Ecto neural progenitor cell (in vitro differentiated cells): ENCODE measurements around the gene GPHN.

ENCODE experiments used
- DNase-seq: peaks from one replicate; pipeline ENCODE4 v3.0.0-alpha.2; 2018; ENCODE audit warnings: low spot score

The GPHN gene

DNA sequence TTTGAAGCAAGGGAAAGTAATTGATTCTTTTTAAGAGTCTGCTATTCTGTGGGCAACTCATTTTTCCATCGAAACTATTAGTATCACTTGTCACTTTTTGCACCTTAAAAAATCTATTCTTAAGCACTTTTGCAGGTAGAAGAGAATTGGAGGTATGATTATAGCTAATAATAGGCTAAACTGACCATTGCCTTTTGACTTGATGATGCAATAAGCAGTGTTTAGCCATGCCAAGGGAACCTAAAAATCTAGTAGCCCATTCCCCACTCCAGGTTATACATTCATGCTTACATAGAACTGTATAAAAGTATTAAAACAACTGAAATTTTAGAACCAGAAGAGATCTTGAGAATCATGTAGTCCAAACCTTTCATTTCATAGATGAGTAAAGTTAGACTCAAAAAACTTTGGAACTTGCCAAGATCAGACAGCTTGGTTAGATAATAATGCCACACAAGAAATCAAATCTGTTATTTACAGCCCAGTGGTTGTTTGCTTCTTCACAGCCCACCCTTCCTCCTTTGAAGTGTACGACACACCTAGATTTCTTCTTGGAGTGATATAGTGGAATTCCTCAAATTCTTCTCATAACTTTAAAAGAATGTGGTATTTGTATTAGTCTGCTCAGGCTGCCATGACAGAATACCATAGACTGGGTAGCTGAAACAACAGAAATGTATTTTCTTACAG is 659.6 kb downstream of the GPHN start:
- DNase-seq, result no peak

DNA sequence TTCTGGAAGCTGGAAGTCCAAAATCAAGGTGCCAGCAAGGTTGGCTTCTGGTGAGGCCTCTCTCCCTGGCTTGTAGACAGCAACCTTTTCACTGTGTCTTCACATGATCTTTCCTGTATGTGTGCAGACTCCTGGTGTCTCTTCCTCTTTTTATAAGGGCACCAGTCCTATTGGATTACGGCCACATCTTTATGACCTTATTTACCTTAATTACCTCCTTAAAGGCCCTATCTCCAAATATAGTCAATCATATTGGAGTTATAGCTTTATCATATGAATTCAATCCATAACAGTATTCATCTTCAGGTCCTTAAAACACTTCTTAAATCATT is 660.1 kb downstream of the GPHN start:
- no peak for DNase-seq

GRCh38 chr14:67170660-67171059 is 662.7 kb downstream of the GPHN start:
- DNase-seq, result no peak

GRCh38 chr14:67172056-67172455 is 664.1 kb downstream of the GPHN start:
- no peak for DNase-seq

DNA sequence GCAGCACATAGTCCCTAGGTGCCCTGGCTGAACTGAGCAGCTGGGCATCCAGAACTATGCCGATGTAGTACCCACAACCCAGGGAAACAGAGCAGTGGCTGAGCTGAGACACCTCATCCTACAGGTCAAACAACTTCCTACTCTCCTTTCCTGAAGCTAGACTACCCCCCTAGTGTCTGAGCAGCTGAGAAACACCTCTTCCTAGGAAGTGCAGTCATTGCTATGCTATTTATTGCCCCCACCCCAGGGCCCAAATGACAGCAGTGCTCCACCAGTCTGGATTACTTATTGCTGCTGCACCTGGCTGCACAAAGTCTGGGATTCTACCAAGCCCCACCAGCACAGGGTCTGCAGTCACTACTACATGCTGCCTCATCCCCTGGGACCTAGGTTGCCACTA is 664.6 kb downstream of the GPHN start:
- no peak for DNase-seq

- DNase-seq, result no peak
Measured at GRCh38 chr14:67173719-67174118, 665.8 kb downstream of the GPHN start.

DNA sequence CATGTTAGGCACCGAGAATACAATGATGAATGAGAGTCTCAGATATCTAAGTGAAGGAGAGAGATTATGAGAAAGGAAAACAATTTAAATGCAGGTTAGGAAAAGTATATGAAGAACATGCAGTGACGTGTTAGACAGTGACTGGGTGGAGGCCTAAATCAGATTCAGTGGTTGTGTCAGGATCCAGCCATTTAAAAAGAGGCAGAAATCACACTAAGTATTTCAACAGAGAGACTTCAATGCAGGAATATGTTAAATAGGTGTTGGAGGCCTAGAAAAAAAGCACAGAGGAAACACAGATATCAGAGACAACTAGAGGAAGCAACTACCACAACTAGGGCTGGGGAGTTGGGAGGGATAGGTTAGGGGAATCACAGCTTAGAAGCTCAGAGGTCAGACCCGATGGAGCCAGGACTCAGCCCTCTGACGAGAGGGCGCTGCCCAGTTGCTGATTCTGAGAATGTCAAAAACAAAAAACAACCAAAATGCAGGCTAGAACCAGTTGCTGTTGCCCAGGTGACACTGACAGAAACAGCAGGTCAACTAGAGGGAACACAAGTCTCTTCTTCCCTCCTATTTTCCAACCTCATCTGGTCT is 678.3 kb downstream of the GPHN start:
- DNase-seq, result no peak

- no peak for DNase-seq
Measured at GRCh38 chr14:67186789-67187584, 679.0 kb downstream of the GPHN start.

GRCh38 chr14:67187826-67188225 is 679.9 kb downstream of the GPHN start:
- no peak for DNase-seq

- no peak for DNase-seq
Measured at GRCh38 chr14:67188326-67188725, 680.4 kb downstream of the GPHN start.

DNA sequence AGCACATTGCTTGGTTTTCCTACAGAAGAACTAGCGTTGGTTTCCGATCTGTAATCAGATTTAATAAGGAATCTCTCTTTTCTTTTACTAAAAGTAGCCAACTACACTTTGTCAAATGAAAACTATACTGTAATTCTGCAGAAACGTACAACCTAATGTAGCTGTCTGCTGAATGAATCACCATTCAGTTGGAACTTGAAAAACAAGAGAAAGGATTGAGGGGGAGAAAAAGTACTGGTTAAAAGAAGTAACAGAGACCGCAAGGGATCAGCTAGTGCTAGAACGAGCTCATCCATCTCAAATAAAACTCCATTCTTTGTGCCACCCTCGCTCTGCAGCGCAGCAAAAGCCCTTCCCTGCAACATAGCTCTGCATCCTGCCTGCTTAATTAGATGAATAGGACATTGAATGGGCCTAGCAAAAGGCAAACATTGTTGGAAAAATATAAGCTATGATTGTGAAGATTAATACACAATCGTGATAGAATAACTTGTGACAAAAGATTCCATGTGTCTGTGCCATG is 683.9 kb downstream of the GPHN start:
- no peak for DNase-seq

GRCh38 chr14:67192366-67192765 is 684.4 kb downstream of the GPHN start:
- DNase-seq, result no peak

DNA sequence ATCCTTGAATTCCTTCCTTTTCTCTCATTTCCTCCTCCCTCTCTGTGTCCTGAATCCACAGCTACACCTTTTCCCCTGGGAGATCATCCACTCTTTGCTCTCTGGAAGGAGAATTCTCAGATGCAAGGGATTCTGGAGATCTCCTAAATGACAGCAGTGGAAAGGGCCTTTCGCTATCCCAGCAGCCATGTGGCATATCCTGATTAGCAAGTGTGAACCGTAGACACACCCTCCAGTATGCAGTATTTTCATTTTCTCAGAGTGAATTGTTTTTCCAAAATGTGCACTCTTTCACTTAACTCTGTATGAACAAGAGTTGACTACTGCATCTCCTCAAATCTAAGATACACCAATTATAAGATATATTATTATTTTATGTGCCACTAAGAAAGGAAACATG is 687.3 kb downstream of the GPHN start:
- no peak for DNase-seq

DNA sequence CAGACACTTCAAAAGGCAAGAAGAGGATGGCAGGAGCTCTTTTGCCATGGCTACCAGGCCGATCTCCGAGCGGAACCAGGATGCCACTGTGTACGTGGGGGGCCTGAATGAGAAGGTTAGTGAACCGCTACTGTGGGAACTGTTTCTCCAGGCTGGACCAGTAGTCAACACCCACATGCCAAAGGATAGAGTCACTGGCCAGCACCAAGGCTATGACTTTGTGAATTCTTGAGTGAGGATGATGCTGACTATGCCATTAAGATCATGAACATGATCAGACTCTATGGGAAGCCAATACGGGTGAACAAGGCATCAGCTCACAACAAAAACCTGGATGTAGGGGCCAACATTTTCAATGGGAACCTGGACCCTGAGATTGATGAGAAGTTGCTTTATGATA is 691.1 kb downstream of the GPHN start:
- no peak for DNase-seq

GRCh38 chr14:67207810-67208209 is 699.9 kb downstream of the GPHN start:
- DNase-seq, result no peak

GRCh38 chr14:67218126-67218525 is 710.2 kb downstream of the GPHN start:
- no peak for DNase-seq

GRCh38 chr14:67221248-67221981 is 713.5 kb downstream of the GPHN start:
- no peak for DNase-seq

GRCh38 chr14:67221982-67222328 is 714.0 kb downstream of the GPHN start:
- DNase-seq, result no peak

GRCh38 chr14:67225523-67225922 is 717.6 kb downstream of the GPHN start:
- DNase-seq, result no peak

GRCh38 chr14:67228325-67228984 is 720.5 kb downstream of the GPHN start:
- no peak for DNase-seq
